Activated T-cell treated with anti-CD3 and anti-CD28 coated beads, Interleukin-2, amount 50 U/mL, for 24 hours (primary cell): ENCODE results near the gene RIN1.

Experiments
- DNase-seq: peaks from one replicate; pipeline ENCODE4 v3.0.0-alpha.2; 2020
- H3K27ac Mint-ChIP-seq: 2 replicates; pipeline ENCODE4 v1.8.0; 2020; ENCODE audit warnings: mild to moderate bottlenecking, mixed read lengths
- H3K27me3 Mint-ChIP-seq: 2 replicates; pipeline ENCODE4 v1.8.0; 2020; ENCODE audit warnings: mixed read lengths
- H3K36me3 Mint-ChIP-seq: 2 replicates; pipeline ENCODE4 v1.8.0; 2020; ENCODE audit warnings: low read depth, mixed read lengths
- H3K4me1 Mint-ChIP-seq: 2 replicates; pipeline ENCODE4 v1.8.0; 2020; ENCODE audit warnings: low read depth, mixed read lengths
- H3K4me3 Mint-ChIP-seq: 2 replicates; pipeline ENCODE4 v1.8.0; 2020; ENCODE audit warnings: mild to moderate bottlenecking, moderate library complexity, mixed read lengths
- H3K9me3 Mint-ChIP-seq: 2 replicates; pipeline ENCODE4 v1.8.0; 2020; ENCODE audit warnings: mixed read lengths

Gene RIN1

DNA sequence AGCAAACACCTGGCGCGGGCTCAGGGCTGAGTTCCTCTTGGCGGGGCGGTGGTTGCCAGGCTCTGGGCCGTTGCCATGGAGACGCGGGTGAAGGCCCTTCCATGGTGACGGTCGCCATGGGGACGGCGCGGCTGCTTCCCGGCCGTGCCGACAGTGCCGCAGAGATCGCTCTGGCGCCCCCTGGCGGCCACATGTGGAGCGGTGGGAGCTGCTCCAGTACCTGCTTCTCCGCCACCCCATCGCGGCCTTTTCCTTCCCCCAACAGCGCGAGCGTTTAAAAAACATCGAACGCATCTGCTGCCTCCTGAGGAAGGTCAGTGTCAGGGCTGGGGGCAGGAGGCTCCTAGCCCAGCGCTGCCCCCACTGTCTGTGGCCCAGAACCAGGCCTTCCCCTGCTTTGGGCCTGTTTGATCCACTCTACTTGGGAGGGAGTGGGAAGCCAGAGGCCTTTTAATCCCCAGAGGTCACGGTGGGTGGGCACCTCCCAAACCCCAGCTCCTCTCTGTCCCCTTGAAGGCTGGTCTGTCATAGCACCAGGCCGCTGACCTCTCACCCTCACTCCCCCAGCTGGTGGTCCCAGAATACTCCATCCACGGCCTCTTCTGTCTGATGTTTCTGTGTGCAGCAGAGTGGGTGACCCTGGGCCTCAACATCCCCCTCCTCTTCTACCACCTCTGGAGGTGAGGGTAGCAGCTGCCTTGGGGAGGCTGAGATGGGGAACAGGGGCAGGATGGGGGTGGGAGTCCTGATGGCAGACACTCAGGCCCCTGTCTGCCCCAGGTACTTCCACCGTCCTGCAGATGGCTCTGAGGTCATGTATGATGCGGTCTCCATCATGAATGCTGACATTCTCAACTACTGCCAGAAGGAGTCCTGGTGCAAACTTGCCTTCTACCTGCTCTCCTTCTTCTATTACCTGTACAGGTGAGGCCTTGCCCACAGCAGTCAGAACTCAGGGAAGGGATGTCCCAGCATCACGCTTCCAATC, 53.5 kb downstream of the RIN1 start:
- H3K36me3 Mint-ChIP-seq, result peaks cover 35% of the 10 kb centered on the region
- peaks cover 38% of the 10 kb centered on the region for H3K4me1 Mint-ChIP-seq
- peak; percentile 98 for DNase-seq
- H3K27me3 Mint-ChIP-seq, result no peaks in the 10 kb centered on the region
- H3K9me3 Mint-ChIP-seq, result no peaks in the 10 kb centered on the region
- H3K27ac Mint-ChIP-seq, result peak overlapping the region; percentile 86
- H3K4me3 Mint-ChIP-seq, result peak overlapping the region; percentile 18
